ENCODE data around the gene CD200R1L.

- no peak for TF ChIP-seq GATA2 (IDR thresholded peaks at IDR 0.05; ENCODE audit: low read depth, low read length)
- TF ChIP-seq GATA3 (IDR thresholded peaks at IDR 0.05; ENCODE audit: low read depth, low read length) = no peak
These were observed 76.5 kb downstream of the CD200R1L start for GRCh38 chr3:112770032-112770626.
